ENCODE measurements around the gene DNAJC18.

DNAJC18 gene

GRCh38 chr5:139369181-139369580 is 70.1 kb downstream of the DNAJC18 start:
- no peak for DNase-seq (ENCODE audit: low read depth, low spot score)

- no peak for DNase-seq (ENCODE audit: low read depth, low spot score)
Measured at GRCh38 chr5:139368613-139369012, 70.7 kb downstream of the DNAJC18 start.

GRCh38 chr5:139364466-139364865 is 74.9 kb downstream of the DNAJC18 start:
- DNase-seq (ENCODE audit: low read depth, low spot score) = no peak

- DNase-seq (ENCODE audit: low read depth, low spot score) = no peak
Measured at GRCh38 chr5:139363937-139364336, 75.4 kb downstream of the DNAJC18 start.

GRCh38 chr5:139361835-139362429 is 77.4 kb downstream of the DNAJC18 start:
- DNase-seq (ENCODE audit: low read depth, low spot score) = no peak

GRCh38 chr5:139360384-139360783 is 78.9 kb downstream of the DNAJC18 start:
- DNase-seq (ENCODE audit: low read depth, low spot score) = no peak
